Upper lobe of right lung (tissue), 1 donor: Measurements from ENCODE around the gene DMAP1. TPM values are rescaled to one million over a fixed set of nuclear protein-coding genes. Genes with fewer than 3 reads are reported as not detected.
A peak's percentile ranks its signal among the peaks of the same experiment; 100 is the strongest.

Experiments used
- ATAC-seq: fragments of 200-7000 bp; cut with Tn5 transposase; one replicate; pipeline ENCODE4 v1.9.1; 2020; ENCODE audit warnings: mild to moderate bottlenecking, moderate library complexity
- DNase-seq: peaks from one replicate; pipeline ENCODE4 v3.0.0-alpha.2; 2020
- H3K27ac ChIP-seq: fragments of 200-600 bp; one replicate; pipeline ENCODE4 v1.8.0; 2022
- H3K27me3 ChIP-seq: fragments of 200-600 bp; one replicate; pipeline ENCODE4 v1.8.0; 2022; ENCODE audit warnings: mild to moderate bottlenecking
- H3K36me3 ChIP-seq: fragments of 200-600 bp; one replicate; pipeline ENCODE4 v1.8.0; 2022
- H3K4me1 ChIP-seq: fragments of 200-600 bp; one replicate; pipeline ENCODE4 v1.8.0; 2022
- H3K4me3 ChIP-seq: fragments of 200-600 bp; one replicate; pipeline ENCODE4 v1.8.0; 2022; ENCODE audit warnings: mild to moderate bottlenecking
- H3K9me3 ChIP-seq: fragments of 200-600 bp; one replicate; pipeline ENCODE4 v1.8.0; 2022
- CTCF ChIP-seq: fragments of 200-600 bp; IDR thresholded peaks from one replicate; pipeline ENCODE4 v1.8.0; 2022; ENCODE audit warnings: antibody characterized with exemption
- intact Hi-C: fragments of 100-400 bp; cut with DNase I; formaldehyde crosslinking; loops from one replicate; pipeline ENCODE4 v1.11.0; 2022
- total RNA-seq: library from RNA; stranded (reverse); fragmentation: NEBNext Ultra II Directional; extraction: Animal tissue kit (Norgen Biotek cat#: 25700); gene quantifications from one replicate; pipeline ENCODE4 v1.2.1, GENCODE V29; 2021
- donor health status: DM: no; HTN: yes; CAD: no; lungs with severe emphysema.

Gene DMAP1
- total RNA-seq, 1 donor from 2014 or later, result 34.0 TPM

GRCh38 chr1:44230796-44231195 is 17.5 kb downstream of the DMAP1 start:
- H3K36me3 ChIP-seq, result peaks cover 8% of the 10 kb centered on the region
- no peak for ATAC-seq
- no peak overlapping the region for H3K27ac ChIP-seq
- TF ChIP-seq CTCF, result no peak
- no peaks in the 10 kb centered on the region for H3K4me1 ChIP-seq
- no peak overlapping the region for H3K4me3 ChIP-seq
- H3K27me3 ChIP-seq, result no peaks in the 10 kb centered on the region
- no peak for DNase-seq
- H3K9me3 ChIP-seq, result no peaks in the 10 kb centered on the region
- intact Hi-C loops, result no loop called here

GRCh38 chr1:44233593-44233992 is 20.3 kb downstream of the DMAP1 start:
- intact Hi-C loops, result no loop called here
- DNase-seq (no peak), ATAC-seq (no peak)
- H3K27ac ChIP-seq, result no peak overlapping the region
- TF ChIP-seq CTCF, result no peak
- H3K4me1 ChIP-seq, result no peaks in the 10 kb centered on the region
- no peaks in the 10 kb centered on the region for H3K9me3 ChIP-seq
- H3K36me3 ChIP-seq, result peaks cover 8% of the 10 kb centered on the region
- no peak overlapping the region for H3K4me3 ChIP-seq
- H3K27me3 ChIP-seq, result no peaks in the 10 kb centered on the region

- no peak for ATAC-seq
- TF ChIP-seq CTCF, result no peak
- Histone ChIP-seq H3K27ac (no peak overlapping the region), H3K4me3 (no peak overlapping the region), H3K9me3 (no peaks in the 10 kb centered on the region), H3K4me1 (no peaks in the 10 kb centered on the region), H3K27me3 (no peaks in the 10 kb centered on the region), H3K36me3 (peaks cover 16% of the 10 kb centered on the region)
- DNase-seq, result no peak
- intact Hi-C loops, result no loop called here
Observed at GRCh38 chr1:44235808-44236207, 22.5 kb downstream of the DMAP1 start.

GRCh38 chr1:44236490-44237272 is 23.4 kb downstream of the DMAP1 start:
- DNase-seq (peak; percentile 51), ATAC-seq (no peak)
- H3K27me3 ChIP-seq, result no peaks in the 10 kb centered on the region
- TF ChIP-seq CTCF, result no peak
- H3K4me3 ChIP-seq, result no peak overlapping the region
- H3K9me3 ChIP-seq, result no peaks in the 10 kb centered on the region
- peaks cover 3% of the 10 kb centered on the region for H3K4me1 ChIP-seq
- intact Hi-C loops, result no loop called here
- no peak overlapping the region for H3K27ac ChIP-seq
- peaks cover 14% of the 10 kb centered on the region for H3K36me3 ChIP-seq

- peaks cover 3% of the 10 kb centered on the region for H3K4me1 ChIP-seq
- ATAC-seq (peak; percentile 79), DNase-seq (peak; percentile 74)
- H3K27me3 ChIP-seq, result no peaks in the 10 kb centered on the region
- no peak overlapping the region for H3K27ac ChIP-seq
- intact Hi-C loops, result no loop called here
- H3K9me3 ChIP-seq, result no peaks in the 10 kb centered on the region
- TF ChIP-seq CTCF, result peak; percentile 37
- H3K36me3 ChIP-seq, result peaks cover 8% of the 10 kb centered on the region
- H3K4me3 ChIP-seq, result no peak overlapping the region
Observed at GRCh38 chr1:44237721-44238457, 24.6 kb downstream of the DMAP1 start.
